Central memory CD4-positive, alpha-beta T cell (primary cell): ENCODE data around the gene TMEM203.
"Not testable (repeated sequence)": the region's sequence is repeated elsewhere in the genome, so short reads cannot be mapped to it uniquely, and the experiment has no call there.

ENCODE experiments used
- DNase-seq: peaks from one replicate; pipeline ENCODE4 v3.0.0; 2022
- total RNA-seq, 3 experiments: gene quantifications; one replicate each; lab custom pipeline; 2026; lab: John Stamatoyannopoulos, UW

The TMEM203 gene, protein sequence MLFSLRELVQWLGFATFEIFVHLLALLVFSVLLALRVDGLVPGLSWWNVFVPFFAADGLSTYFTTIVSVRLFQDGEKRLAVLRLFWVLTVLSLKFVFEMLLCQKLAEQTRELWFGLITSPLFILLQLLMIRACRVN
- total RNA-seq, result 12.3 to 39.6 (median 31.5) reads per million in 3 experiments

DNA sequence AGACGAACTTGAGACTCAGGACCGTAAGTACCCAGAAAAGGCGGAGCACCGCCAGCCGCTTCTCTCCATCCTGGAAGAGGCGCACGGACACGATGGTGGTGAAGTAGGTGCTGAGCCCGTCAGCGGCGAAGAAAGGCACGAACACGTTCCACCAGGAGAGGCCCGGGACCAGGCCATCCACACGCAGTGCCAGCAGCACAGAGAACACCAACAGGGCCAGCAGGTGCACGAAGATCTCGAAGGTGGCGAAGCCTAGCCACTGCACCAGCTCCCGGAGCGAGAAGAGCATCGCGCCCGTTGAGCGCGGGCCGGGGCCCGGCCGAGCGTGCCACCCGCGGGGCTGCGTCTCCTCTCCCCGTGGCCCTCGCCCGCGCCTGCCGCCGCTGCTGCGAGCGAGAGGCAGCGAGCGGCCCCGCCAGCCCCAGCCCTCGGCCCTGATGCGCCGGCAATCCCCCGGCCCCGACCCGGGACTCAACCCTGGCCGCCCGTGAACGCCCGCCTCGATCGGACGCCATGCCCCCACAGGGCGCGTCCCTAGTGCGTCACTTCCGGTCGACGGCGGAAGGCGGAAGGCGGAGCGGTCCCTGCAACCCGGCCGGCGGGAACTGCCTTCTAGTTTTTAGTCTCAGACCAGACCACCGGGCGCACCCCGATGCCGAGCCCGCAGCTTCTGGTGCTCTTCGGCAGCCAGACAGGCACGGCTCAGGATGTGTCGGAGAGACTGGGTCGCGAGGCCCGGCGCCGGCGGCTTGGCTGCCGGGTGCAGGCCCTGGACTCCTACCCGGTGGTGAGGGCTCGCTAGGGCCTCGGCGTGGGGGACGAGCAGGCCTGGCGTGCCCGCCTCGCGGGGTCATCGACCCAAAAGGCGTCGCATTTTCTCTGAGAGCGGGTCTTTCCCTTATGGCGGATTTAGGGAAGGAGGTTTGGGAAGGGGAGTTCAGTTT lies at the start of gene TMEM203, which contains the start of gene NDOR1:
Gene TMEM203, minus strand, starts transcription at position 523 of the 944 bp plus-strand sequence. Its CDS starts 234 bp downstream, at position 289.
Gene NDOR1, plus strand, starts transcription at position 575 of the 944 bp plus-strand sequence. Its CDS starts 78 bp downstream, at position 653.
- peak; percentile 89 for DNase-seq

- peak; percentile 94 for DNase-seq
Measured at GRCh38 chr9:137254624-137255447, 49.4 kb upstream of the TMEM203 start, which contains the start of gene NELFB. Gene NELFB (plus strand): TSS chr9:137255327.

DNA sequence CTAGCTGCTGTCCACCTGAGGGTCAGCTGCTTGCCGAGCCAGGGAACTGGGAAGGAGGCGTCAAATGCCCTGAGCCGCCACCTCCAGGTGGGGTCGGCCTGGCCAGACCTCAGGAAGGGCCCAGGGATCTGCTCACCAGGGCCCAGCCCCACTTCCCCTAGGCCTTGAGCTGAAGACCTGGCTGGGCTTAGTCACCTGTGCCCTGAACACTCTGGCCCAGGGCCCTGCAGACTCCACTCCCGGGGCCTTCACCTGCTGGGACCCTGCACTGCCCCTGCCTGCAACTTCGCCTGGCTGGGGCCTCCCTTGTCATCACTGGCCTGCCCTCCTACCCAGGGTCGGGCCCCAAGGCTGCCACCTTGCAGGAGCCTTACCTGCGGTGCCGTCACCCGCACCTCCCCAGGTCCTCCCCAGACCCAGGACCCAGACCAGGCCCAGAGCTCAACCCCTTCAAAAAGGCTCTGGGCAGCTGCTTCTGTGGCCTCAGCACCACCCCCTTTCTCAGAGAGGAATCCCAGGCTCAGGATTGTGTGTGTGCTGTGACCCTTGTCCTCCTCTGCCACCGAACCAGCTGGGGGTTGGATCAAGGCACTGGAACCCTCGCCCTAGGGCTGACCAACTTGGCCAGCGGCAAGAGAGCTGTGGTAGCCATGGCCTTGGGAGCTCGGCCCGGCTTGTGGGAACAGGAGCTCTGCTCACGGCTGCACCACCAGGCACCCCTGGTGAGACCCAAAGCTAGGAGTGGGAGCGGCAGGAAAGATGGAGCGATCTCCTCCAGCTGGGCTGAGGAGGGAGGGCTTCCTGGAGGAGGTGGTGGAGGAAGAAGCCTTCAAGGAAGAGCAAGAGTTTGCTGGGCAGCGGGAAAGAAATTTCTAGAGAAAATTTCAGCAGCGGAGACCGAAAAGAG lies 48.5 kb upstream of the TMEM203 start:
- DNase-seq, result no peak

DNA sequence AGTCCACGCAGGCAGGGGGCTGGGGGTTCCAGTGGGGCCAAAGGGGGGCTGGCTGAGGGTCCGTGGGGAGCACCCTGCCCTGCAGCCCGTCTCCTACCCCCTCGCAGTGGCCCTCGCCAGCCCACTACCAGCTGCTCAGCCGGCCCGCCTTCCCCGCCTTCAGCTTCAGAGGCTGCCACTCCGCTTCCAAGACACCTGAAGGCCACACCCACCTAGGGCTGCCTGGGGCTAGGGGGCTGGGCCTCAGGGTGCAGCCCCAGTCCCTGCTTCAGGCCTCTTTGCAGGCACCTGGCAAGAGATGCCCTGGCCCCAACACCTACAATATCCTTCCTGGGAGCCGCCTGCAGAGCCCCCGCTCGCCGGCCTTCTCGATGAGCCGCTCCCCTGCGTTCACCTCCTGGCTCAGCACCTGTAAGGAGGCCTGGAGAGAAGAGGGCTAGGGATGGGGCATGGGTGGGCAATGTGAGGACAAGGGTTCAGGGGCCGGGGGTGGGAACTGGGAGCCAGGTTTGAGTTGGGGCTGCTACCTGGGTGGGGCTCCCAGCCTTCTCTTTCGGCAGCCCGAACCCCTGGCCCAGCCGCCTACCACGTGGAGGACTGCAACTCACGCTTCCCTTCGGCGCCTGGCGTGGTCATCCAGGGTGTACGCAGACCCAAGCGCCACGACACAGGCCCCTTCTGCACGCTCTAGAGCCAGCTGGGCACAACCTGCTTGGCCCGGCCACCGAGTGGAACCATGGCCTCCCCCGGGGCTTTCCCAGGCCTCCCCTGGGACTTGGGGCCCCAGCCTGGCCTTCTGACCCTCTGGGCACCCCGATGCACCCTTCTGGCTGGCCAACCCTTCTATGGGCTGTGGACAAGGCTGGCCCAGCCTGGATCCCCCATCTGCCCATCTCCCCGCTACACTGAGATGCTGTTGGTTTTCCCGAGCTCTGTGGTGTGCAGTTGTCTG lies 47.4 kb upstream of the TMEM203 start:
- DNase-seq, result no peak

- no peak for DNase-seq
Measured at GRCh38 chr9:137251490-137252268, 46.2 kb upstream of the TMEM203 start.

GRCh38 chr9:137251194-137251461 lies 45.7 kb upstream of the TMEM203 start, which contains the start of gene STPG3:
Gene STPG3 (plus strand): TSS chr9:137251286. CDS start chr9:137251287, 1 bp downstream.
- no peak for DNase-seq

DNA sequence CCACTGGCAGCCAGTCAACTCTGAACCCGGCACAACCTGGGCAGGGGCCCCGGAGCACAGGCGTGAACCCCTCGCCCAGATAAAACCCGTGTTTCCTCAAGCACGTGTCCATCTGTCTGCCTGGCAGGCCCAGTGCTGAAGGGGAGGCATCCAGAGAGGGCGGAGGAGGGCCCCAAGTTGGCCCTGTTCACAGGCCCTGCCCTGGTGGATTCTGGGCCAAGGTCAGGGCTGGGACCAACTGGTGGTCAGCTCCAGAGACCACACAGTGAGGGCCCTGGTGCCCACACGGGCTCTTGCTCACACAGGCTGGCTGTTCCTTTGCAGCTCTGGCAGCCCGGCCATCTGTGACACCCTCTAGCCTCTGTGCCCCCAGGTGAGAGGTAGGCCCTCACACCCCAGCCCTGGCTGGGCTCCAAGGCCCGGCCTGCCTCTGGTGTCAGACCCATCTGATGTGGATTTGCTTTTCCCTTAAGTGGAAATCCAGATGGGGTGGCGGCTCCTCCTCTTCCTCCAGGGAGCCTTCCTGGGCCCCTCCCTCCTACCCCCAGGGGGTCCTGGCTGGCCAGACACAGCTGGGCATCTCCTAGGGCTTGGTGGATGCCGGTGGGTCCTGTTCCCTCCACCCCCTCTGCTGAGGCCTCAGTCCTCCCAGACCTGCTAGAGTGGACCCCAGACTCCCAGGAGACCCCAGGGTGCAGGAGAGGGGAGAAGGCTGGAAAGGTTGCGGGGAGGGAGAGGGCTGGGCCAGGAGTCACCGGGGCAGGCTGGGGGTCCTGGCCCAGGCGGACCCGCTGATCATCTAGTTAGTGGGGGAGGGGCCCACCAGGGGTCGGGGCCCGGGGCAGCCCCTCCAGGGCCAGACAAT lies 45.1 kb upstream of the TMEM203 start:
- DNase-seq, result no peak

DNA sequence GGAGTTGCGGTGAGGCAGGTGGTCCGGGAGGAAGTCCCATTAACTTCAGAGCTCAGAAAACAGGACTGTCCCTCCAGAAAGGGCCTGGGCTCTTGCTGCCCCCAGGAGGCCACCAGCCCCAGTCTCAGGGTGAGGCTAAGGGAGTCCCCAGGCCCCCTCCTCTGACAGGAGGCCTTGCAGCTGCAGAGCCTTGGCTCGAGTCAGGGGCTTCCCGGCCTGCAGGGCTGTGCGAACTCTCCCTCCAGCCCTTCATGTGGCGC lies 42.4 kb upstream of the TMEM203 start:
- DNase-seq, result no peak

DNA sequence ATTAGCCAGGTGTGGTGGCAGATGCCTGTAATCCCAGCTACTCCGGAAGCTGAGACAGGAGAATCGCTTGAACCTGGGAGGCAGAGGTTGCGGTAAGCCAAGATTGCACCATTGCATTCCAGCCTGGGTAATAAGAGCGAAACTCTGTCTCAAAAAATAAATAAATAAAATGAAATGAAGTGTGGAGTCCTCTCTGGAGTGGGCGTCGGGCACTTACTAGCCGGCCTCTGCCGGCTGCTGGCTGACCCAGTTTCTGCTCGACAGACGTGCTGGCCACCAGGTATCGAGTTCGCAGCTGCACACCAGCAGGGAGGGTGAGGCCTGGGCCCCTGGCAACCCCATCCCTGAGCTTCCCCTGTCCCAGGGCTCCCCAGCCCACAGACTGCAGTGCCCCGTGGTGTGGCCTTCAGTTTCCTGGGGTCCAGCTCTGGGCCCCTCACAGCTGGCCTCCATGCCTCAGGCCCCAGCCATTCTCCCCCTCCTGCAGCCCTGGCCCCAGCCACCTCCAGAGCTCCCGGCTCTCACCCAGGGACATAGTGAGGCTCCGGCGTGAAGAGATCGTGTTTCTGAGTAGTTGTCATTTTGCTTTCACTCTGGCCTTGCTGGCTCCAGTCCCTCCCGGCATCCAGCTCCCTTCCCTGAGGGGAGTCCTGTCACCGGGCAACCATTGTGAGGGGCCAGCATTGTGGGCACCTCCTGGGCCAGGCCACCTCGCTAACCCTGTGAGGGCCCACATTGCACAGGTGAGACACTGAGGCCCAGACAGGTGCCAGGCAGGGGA lies 41.9 kb upstream of the TMEM203 start:
- no peak for DNase-seq

GRCh38 chr9:137245450-137246421 lies 40.3 kb upstream of the TMEM203 start:
- DNase-seq, result no peak

GRCh38 chr9:137244486-137245449 lies 39.3 kb upstream of the TMEM203 start:
- no peak for DNase-seq

DNA sequence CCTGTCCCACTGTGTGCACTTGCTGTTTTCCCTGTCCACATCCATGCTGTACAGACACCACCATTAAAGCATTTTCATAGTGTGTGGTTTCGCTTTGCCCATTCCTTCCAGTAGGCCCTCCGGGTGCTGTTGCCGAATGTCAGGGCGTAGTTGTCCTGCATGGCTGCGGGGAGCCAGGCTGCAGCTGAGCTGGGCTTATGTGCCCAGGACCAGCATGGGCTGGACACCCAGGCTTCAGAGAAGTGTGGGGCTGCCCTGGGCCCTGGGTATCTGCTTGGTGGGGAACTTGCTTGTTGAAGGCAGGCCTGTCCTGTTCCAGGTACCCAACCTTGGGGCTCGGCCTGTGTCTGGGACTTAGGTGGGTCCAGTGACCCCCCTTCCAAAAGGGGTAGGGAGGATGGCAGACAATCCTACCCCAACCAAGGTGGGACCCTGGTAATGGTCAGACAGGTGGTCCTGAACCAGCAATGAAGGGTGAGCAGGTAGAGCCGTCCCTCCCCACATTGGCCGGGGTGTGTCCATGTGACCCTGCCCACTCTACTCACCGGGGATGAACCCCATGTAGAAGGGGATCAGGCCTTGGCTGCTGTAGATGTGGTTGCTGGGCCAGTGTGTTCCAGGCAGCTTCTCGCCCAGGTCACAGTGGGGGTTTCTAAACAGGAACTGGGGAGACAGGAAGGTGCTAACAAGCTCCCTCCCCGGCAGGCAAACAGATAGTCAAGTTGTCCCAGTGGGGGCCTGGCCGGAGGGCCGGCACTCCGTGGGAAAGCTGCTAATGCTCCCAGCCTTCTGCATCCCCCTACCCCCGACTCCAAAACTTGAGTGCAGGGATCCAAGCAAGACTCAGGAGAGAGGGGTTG lies 38.4 kb upstream of the TMEM203 start:
- DNase-seq, result no peak

DNA sequence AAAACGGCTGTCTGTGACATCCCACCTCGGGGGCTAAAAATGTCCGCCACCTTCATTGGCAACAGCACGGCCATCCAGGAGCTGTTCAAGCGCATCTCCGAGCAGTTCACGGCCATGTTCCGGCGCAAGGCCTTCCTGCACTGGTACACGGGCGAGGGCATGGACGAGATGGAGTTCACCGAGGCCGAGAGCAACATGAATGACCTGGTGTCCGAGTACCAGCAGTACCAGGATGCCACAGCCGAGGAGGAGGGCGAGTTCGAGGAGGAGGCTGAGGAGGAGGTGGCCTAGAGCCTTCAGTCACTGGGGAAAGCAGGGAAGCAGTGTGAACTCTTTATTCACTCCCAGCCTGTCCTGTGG lies 37.8 kb upstream of the TMEM203 start:
- DNase-seq, result not testable (repeated sequence)

DNA sequence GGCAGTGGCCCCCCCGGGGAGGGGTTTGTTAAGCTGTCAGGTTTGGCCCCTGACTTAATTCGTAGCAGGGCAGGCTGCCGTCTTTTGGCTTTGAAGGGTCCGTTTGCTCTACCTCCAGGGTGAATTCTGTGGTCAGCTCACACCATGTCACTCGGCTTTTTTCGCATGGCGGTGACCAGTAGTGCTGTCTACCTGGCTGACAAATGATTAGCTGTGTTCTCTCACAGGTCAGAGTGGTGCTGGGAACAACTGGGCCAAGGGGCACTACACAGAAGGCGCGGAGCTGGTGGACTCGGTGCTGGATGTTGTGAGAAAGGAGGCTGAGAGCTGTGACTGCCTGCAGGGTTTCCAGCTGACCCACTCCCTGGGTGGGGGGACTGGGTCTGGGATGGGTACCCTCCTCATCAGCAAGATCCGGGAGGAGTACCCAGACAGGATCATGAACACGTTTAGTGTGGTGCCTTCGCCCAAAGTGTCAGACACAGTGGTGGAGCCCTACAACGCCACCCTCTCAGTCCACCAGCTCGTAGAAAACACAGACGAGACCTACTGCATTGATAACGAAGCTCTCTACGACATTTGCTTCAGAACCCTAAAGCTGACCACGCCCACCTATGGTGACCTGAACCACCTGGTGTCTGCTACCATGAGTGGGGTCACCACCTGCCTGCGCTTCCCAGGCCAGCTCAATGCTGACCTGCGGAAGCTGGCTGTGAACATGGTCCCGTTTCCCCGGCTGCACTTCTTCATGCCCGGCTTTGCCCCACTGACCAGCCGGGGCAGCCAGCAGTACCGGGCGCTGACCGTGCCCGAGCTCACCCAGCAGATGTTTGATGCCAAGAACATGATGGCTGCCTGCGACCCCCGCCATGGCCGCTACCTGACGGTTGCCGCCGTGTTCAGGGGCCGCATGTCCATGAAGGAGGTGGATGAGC lies 37.1 kb upstream of the TMEM203 start:
- no peak for DNase-seq
